HUES48 (cell line): ENCODE data around the gene C1orf115.
A peak's percentile ranks its signal among the peaks of the same experiment; 100 is the strongest.

Source experiments
- H3K27ac ChIP-seq: one replicate; pipeline ENCODE4 v1.7.0; 2013; ENCODE audit warnings: low read depth, low read length, inconsistent platforms
- H3K27me3 ChIP-seq: 2 replicates; pipeline ENCODE4 v1.6.1; 2013; ENCODE audit warnings: mild to moderate bottlenecking, low read length; ENCODE audit not compliant: control insufficient read depth, insufficient read depth
- H3K36me3 ChIP-seq: 2 replicates; pipeline ENCODE4 v1.6.1; 2013; ENCODE audit warnings: low read length; ENCODE audit not compliant: control insufficient read depth, insufficient read depth
- H3K4me1 ChIP-seq: 2 replicates; pipeline ENCODE4 v1.6.1; 2013; ENCODE audit warnings: mild to moderate bottlenecking, low read length; ENCODE audit not compliant: control insufficient read depth, insufficient read depth
- H3K4me3 ChIP-seq: 2 replicates; pipeline ENCODE4 v1.5.1; 2013; ENCODE audit warnings: mild to moderate bottlenecking, low read depth, low read length
- H3K9ac ChIP-seq: 2 replicates; pipeline ENCODE4 v1.6.1; 2013; ENCODE audit warnings: mild to moderate bottlenecking, low read depth, low read length, moderate library complexity
- H3K9me3 ChIP-seq: 2 replicates; pipeline ENCODE4 v1.6.1; 2013; ENCODE audit warnings: low read length; ENCODE audit not compliant: control insufficient read depth, insufficient read depth

C1orf115 gene, protein sequence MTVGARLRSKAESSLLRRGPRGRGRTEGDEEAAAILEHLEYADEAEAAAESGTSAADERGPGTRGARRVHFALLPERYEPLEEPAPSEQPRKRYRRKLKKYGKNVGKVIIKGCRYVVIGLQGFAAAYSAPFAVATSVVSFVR

DNA sequence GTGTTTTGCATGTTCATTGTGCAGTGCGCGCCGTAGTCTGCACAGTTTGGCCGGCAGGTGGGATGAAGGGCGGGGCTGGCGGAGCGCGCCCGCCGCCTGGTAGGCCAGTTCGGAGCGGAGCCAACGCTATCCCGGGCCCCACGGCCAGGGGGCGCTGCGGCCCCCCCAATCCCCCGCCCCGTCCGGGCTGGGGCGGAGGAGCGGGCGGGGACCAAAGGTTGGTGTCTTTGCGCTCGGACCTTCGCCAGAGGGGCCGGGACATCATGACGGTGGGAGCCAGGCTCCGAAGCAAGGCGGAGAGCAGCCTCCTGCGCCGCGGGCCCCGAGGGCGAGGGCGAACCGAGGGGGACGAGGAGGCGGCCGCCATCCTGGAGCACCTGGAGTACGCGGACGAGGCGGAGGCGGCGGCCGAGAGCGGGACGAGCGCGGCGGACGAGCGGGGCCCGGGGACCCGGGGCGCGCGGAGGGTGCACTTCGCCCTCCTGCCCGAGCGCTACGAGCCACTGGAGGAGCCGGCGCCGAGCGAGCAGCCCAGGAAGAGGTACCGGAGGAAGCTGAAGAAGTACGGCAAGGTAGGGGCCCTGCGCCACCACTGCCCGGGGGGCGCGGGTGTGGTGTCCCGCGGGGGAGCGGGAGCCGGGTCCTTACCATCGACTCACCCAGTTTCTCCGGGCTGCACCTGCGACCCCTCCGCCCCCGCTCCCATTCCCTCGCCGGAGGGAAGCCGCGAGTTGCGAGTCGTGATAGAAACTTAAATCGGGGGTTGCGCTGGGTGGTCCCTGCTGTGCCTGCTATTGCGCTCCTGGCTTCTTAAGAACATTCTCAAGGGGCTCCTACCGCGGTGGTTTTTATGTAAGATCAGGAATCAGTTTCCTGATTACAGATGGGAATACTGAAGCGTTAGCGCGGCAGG lies at the start of gene C1orf115:
TSS of gene C1orf115 (plus strand) at position 224 of the 913 bp plus-strand sequence. CDS start at position 264, 40 bp downstream.
- no peaks in the 10 kb centered on the region for H3K36me3 ChIP-seq
- H3K4me1 ChIP-seq: peaks cover 9% of the 10 kb centered on the region; the same call in 1 of the 2 replicates
- peak within 1 kb of the TSS; percentile 12; the same call in 1 of the 2 replicates for H3K9ac ChIP-seq
- H3K4me3 ChIP-seq: peak within 1 kb of the TSS; percentile 78
- H3K27me3 ChIP-seq: peaks cover 34% of the 10 kb centered on the region
- H3K9me3 ChIP-seq: no peaks in the 10 kb centered on the region
- H3K27ac ChIP-seq: no peak within 1 kb of the TSS

DNA sequence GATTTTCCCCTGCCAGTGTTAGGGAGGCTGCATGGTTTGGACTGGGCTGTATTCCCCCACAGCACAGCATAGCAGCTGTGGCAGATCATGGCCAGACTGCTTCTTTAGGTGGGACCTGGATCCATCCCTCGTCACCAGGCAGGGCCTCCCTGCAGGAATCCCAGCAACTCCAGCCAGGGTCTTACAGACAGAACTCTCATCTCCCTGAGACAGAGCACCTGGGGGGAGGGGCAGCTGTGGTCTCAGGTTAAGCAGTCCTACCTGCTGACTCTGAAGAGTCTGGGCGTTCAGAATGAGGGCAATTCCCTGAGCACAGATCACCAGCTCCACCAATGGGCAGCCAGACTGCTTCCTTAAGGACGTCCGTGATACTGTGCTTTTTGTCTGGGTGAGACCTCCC lies 47.9 kb upstream of the C1orf115 start:
- H3K9ac ChIP-seq: no peak overlapping the region
- no peak overlapping the region for H3K4me3 ChIP-seq
- H3K27me3 ChIP-seq: no peaks in the 10 kb centered on the region
- no peaks in the 10 kb centered on the region for H3K9me3 ChIP-seq
- H3K27ac ChIP-seq: no peak overlapping the region
- H3K4me1 ChIP-seq: no peaks in the 10 kb centered on the region
- peaks cover 45% of the 10 kb centered on the region for H3K36me3 ChIP-seq

DNA sequence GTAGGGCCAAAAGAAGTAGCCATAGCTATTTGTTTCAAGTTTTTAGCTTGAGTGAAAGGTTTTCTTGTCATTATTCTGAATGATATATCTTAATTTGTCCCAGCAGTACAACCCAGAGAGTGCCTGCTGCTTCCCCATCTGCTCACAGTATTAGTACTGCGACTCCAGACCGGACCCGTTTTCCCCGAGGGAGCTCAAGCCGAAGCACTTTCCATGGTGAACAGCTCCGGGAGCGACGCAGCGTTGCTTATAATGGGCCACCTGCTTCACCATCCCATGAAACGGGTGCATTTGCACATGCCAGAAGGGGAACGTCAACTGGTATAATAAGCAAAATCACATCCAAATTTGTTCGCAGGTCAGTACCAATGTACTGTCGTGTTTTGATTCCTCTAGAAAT lies 37.2 kb upstream of the C1orf115 start:
- H3K9me3 ChIP-seq: no peaks in the 10 kb centered on the region
- H3K4me1 ChIP-seq: no peaks in the 10 kb centered on the region
- no peak overlapping the region for H3K9ac ChIP-seq
- peaks cover 76% of the 10 kb centered on the region for H3K36me3 ChIP-seq
- H3K4me3 ChIP-seq: no peak overlapping the region
- no peaks in the 10 kb centered on the region for H3K27me3 ChIP-seq
- no peak overlapping the region for H3K27ac ChIP-seq

DNA sequence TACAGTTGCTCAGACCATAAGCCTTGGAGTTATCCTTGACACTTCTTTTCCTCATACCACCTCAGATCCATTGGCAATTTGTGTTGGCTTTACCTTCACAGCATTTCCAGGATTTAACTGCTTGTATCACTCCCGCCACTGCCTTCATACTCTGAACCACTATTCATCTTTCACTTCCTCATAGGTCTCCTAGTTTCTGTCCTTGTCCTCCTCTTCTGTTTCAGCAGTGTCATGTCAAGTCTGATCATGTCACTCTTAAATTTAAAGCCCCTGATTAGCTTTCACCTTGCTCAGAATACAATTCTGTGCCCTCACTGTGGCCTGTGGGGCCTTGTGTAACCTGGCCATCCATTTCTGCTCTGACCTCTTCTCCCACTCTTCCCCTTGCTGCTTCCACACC lies 34.7 kb upstream of the C1orf115 start:
- Histone ChIP-seq H3K27me3 (no peaks in the 10 kb centered on the region), H3K4me1 (no peaks in the 10 kb centered on the region), H3K27ac (no peak overlapping the region), H3K9me3 (no peaks in the 10 kb centered on the region), H3K9ac (no peak overlapping the region), H3K4me3 (no peak overlapping the region), H3K36me3 (peaks cover 70% of the 10 kb centered on the region)

DNA sequence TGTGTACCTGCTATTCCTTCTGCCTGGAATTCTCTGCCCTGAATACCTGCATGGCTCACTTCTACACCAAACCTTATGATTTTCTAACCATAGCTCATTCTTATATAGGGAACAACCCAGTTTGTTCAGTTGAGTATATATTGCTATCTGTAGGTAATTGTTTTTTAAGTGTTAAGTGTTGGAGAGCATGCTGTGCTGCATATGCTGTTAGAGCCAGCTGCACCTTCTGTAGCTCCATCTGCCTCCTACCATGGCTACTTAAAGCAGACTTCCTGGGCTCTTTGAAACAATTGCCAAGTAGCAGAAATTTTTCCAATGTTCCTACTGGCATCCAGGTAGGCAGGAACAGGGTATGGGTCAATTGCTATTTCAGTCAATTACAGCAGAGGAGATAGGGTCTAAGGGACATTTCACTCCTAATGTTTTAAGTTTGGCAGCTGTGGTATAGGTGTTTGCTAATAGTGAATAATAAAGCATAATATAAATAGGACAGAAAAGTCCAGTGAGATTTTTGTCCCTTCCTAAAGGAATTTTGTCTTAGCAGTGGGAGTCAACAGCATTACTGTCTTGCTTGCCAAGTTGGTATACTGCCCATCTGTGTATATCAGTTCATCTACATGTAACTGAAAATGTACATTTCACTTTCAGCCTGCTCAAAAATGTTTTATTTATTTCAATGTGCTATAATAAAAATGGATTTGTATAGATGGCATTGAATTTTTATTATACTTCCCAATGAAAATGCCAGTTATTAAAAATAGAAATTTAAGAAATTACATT lies 34.0 kb upstream of the C1orf115 start:
- Histone ChIP-seq H3K9ac (no peak overlapping the region), H3K9me3 (no peaks in the 10 kb centered on the region), H3K27me3 (no peaks in the 10 kb centered on the region), H3K4me1 (no peaks in the 10 kb centered on the region), H3K36me3 (peaks cover 64% of the 10 kb centered on the region), H3K27ac (no peak overlapping the region), H3K4me3 (no peak overlapping the region)

DNA sequence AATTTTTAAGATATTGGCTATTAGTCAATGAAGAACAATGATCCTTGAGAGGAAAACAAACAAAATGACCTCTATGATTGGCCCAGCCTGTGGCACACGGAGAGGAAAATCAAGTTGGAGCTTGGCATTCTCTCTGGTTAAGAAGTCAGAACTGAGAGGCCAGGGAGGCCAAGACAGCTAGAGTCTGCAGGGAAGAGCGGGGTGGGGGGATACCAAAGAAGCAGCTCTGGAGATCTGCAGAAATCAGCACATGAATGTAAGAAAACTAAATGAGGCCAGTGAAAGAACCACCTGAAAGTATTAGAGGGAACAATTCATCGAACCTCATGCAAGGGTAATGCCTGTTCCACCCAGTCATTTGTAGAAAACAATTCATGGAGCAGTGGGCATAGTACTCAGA lies 23.8 kb upstream of the C1orf115 start:
- no peaks in the 10 kb centered on the region for H3K4me1 ChIP-seq
- peaks cover 14% of the 10 kb centered on the region; the same call in 1 of the 2 replicates for H3K36me3 ChIP-seq
- no peak overlapping the region for H3K27ac ChIP-seq
- no peak overlapping the region for H3K9ac ChIP-seq
- no peak overlapping the region for H3K4me3 ChIP-seq
- H3K9me3 ChIP-seq: no peaks in the 10 kb centered on the region
- H3K27me3 ChIP-seq: no peaks in the 10 kb centered on the region

DNA sequence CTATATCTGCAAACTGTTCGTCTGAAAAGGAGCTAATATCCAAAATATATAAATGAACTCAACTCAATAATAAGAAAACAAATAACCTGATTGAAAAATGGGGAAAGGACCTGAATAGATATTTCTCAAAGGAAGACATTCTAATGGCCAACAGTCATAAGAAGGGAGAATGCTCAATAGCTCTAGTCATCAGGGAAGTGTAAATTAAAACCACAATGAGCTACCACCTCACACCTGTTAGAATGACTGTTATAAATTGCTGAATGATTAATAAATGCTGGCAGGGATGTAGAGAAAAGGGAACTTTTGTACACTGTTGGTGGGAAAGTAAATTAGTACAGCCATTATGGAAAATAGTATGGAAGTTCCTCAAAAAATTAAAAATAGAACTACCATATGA lies 21.2 kb upstream of the C1orf115 start:
- Histone ChIP-seq H3K27ac (no peak overlapping the region), H3K9ac (no peak overlapping the region), H3K36me3 (no peaks in the 10 kb centered on the region), H3K27me3 (no peaks in the 10 kb centered on the region), H3K9me3 (no peaks in the 10 kb centered on the region), H3K4me3 (no peak overlapping the region), H3K4me1 (no peaks in the 10 kb centered on the region)

DNA sequence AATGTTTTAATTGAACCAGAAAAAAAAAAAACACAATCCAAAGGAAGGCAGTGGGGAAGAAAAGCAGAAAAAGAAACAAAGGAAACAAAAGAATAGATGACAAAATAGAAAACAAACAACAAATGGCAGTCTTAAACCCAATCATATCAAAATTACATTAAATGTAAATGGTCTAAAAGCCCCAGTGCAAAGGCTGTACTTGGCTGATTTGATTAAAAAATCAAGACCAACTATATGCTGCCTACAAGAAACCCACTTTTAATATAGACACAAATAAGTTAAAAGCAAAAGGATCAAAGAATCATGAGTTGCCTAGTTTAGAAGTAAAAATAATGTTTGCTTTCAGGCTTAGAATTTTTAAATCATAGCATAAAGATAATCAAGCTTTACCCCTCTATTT lies 19.8 kb upstream of the C1orf115 start:
- Histone ChIP-seq H3K27ac (no peak overlapping the region), H3K9ac (no peak overlapping the region), H3K27me3 (no peaks in the 10 kb centered on the region), H3K4me3 (no peak overlapping the region), H3K36me3 (no peaks in the 10 kb centered on the region), H3K9me3 (no peaks in the 10 kb centered on the region), H3K4me1 (no peaks in the 10 kb centered on the region)

DNA sequence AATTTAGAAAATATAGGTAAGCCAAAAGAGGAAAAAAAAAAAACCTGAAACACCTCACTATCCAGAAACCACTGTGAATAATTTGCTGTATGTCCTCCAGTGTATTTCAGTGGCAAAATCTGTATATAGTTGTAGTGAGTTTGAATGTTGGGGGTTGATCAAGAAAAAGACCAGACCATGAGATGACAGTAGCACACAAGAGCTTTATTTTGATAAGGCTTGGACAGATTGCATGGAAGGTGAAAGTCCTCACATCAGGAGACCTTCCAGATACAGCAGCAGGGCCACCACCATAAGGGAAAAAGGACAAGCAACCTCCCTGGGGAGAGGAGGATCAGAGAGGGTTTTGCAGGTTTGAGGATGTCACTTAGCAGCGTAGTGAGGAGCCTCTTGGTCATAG lies 16.2 kb upstream of the C1orf115 start:
- H3K9ac ChIP-seq: no peak overlapping the region
- no peaks in the 10 kb centered on the region for H3K36me3 ChIP-seq
- H3K4me1 ChIP-seq: no peaks in the 10 kb centered on the region
- no peaks in the 10 kb centered on the region for H3K9me3 ChIP-seq
- H3K27ac ChIP-seq: no peak overlapping the region
- H3K4me3 ChIP-seq: no peak overlapping the region
- H3K27me3 ChIP-seq: no peaks in the 10 kb centered on the region

DNA sequence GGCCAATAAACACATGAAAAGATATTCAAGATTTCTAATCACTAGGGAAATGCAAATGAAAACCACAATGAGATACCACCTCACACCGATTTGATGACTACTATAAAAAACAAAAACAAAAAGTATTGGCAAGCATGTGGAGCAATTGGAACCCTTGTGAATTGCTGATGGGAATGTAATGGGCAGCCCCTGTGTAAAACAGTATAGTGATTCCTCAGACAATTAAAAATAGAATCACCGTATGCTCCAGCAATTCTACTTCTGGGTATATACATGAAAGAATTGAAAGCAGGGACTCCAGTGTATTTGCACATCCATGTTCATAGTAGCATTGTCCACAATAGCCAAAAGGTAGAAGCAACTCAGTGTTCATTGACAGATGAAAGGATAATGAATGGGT lies 12.9 kb upstream of the C1orf115 start:
- H3K4me3 ChIP-seq: no peak overlapping the region
- no peaks in the 10 kb centered on the region for H3K9me3 ChIP-seq
- H3K27ac ChIP-seq: no peak overlapping the region
- no peaks in the 10 kb centered on the region for H3K4me1 ChIP-seq
- no peaks in the 10 kb centered on the region for H3K36me3 ChIP-seq
- H3K9ac ChIP-seq: no peak overlapping the region
- H3K27me3 ChIP-seq: no peaks in the 10 kb centered on the region
